Measurements from ENCODE around the gene MOB3A.

DNA sequence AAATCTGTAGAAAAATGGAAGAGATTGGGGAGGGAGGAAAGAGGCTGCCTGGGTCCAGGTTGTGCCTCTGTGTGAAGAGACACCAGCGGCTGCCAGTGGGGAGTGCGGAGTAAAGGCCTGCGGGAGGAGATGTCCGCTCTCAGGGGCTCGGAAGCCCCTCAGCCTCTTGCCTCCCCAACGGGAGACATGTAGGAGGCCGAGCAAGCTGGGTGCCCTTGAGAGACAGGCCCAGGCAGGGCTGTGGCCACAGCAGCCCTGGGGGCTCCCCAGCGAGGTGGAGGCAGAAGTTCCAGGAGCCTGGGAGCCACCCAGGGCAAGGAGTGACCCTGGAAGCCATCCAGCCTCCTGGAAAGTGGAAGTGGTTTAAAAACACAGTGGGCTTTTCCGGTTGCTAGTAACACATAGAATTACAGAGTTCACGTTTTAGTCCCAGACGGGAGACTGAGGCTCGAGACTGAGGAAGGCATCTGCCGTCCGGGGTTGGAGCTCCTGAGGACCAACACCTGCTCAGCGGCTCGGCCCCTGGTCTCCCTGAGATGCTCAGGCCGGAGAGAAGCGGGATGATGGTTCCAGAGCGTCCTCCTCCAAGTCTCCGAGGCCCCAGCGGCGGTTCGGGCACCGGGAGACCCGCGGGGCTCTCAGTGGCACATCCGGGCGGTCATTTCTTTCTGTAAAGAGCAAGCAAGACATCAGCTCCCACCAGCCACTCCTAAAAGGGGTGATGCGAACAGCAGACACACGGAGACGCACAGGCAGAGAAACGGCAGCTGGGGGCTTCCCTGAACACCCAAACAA lies 23.2 kb downstream of the MOB3A start:
- TF ChIP-seq EP300 (IDR thresholded peaks at IDR 0.05; ENCODE audit: low read depth) (no peak), CTCF (IDR thresholded peaks at IDR 0.05) (no peak)

Measured in transverse colon (tissue), 3 donors.